Measurements from ENCODE around the gene ECM2.

Gene ECM2

GRCh38 chr9:92457576-92457975 lies 78.2 kb downstream of the ECM2 start:
- DNase-seq = no peak

- peak; percentile 10 for DNase-seq
Observed at GRCh38 chr9:92455217-92455616, 80.6 kb downstream of the ECM2 start.

DNA sequence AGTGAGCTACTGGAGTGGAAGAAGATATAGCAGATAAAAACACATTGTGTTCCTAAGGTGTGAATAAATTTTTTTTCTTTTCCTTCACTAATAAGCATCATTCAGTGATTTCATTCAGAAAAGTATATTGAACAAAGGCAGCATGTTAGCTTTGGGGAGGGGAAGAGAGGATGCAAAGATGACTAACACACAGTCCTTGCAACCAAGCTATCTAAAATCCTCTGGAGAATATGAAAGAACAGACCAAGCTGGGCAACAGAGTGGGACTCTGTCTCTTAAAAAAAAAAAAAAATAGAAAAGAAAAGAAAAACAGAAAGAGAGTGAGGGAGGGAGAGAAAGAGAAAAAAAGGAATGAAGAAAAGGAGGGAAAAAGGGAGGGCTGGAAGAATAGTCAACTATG lies 89.3 kb downstream of the ECM2 start:
- DNase-seq = no peak
